Dermis microvascular lymphatic vessel endothelial cell (primary cell): ENCODE measurements around the gene GJA4. TPM values are rescaled to one million over a fixed set of nuclear protein-coding genes. Genes with fewer than 3 reads are reported as not detected.

Experiments
- DNase-seq, 2 donors: peaks; one replicate each; pipeline versions ENCODE4 v3.0.0 to v3.0.0-alpha.2; 2010; ENCODE audit warnings: low read depth in 2 of 2
- total RNA-seq: library from RNA; depleted of rRNA; stranded (reverse); fragments of >200 nt; gene quantifications from 2 replicates; pipeline ENCODE4 v1.2.1, GENCODE V29; 2014

The GJA4 gene
- 62.4 and 70.5 TPM in 2 replicates for total RNA-seq

DNA sequence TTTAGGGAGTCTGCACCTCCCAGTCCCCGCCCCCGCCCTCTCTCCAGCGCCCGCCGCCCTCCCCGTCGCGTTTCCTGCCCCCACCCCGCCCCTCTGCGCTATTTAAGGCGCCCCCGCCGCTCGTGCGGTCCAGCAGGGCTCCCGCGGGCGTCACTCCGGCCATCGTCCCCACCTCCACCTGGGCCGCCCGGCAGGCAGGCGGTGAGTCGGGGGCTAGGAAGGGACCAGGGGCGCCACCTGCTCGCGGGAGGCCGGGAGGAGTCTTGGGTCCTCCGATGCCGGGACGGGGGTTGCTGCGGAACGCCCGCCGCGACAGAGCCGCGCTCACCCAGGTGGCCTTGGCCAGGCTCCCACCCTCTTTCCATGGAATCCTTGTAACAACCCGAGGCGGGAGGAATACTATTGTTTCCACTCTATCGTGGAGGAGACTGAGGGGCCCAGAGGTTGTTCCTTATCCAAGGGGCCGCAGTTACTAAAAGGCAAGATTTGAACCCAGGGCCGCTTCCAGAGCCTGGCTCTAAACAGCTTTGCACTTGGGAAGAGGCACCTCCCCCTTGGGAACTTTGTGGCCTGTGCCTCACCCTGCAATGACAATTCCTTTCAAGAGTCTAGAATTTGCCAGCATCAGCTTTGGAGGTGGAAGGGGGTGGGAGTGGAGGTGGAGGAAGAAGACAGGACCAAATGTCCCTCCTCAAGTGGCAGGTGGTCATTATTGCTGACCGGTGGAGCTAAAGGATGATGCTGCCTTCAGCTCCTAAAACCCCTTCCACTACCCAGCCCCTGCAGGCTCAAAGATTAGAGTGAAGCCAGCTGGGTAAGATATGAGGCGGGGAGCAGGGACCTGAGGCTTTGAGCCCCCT, at the start of gene GJA4:
TSS of gene GJA4 (plus strand) at position 132 of the 860 bp plus-strand sequence. CDS start 1,215 bp downstream, outside the sequence.
- DNase-seq: peak in 1 of 2 donors; percentile 41

GRCh38 chr1:34743775-34744174, 49.0 kb upstream of the GJA4 start:
- DNase-seq: no peak

DNA sequence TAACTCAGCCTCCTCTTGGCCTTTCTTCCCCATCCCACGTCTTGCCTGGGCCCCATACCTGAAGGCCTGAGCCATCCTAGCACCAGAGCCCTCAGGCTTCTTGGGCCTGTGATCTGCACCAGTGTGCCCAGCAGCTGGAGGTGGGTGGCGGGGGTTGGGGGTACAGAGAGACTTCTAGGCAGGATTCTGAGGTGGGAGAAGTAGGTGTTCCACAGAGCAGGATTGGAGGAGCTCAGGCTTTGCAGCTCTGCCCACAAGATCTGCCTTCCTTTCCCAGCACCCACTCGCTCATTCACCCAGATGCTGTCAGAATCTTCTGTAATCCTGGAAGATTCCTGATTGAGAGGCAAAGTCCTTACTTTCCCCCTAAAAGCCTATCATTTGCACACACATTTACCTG, 47.9 kb upstream of the GJA4 start:
- no peak for DNase-seq

- DNase-seq: no peak
Observed at GRCh38 chr1:34745666-34746065, 47.1 kb upstream of the GJA4 start.

DNA sequence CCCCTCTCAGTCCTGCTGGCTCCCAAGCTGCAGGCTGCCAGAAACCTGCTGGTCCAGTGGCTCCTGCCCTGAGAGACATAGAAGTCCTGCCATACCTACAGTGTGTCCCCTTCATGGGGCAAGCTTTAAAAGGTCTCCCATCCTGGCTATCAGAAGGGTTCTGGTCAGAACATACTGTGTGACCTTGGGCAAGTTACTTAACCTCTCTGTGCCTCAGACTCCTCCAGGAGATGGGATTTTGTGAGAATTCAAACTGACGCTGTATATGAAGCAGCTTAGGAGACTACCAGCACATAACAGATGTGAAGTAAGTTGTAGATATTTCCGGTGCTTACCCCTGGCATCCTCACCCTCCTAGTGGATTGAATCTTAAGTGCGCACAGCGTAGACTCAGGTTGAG, 46.7 kb upstream of the GJA4 start:
- DNase-seq: no peak

DNA sequence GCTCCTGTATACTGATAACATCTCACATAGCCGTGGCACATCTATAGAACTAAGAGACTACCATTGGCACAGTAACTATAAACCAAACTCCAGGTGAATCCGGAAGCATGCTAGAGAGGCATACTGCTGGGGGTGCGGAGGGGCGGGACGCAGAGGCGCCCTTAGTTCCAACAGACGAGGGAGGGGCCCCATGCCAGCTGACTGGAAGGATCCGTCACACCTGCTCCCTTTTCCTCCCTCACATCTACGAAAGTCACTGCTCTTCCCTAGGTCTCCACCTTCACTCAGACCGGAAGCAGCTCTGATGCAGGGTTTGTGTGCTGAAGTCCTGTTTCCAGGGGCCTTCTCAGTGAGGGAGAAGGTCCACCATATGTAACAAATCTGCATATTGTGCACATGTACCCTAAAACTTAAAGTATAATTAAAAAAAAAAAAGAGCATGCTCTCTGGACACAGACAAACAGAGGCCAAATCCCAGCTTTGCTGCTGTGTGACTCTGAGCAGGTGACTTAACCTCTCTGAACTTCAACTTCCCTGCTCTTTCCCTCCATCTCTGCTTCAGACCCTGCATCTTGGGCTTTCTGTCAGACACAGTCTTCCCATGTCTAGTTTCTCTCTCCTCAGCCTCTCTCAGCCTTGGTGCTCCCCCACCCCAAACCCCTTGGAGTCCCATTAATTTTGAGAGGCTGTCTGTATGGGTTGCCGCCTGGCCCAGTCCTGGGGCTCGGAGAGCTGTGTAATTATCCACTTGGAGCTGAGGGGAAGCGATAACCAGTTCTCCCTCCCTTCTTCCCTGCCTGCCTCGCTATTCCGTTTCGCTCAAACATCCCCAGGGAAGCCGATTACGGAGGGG, 45.8 kb upstream of the GJA4 start:
- DNase-seq: no peak

- DNase-seq: no peak
Observed at GRCh38 chr1:34747638-34747941, 45.2 kb upstream of the GJA4 start.

GRCh38 chr1:34749992-34750391, 42.8 kb upstream of the GJA4 start:
- DNase-seq: no peak

GRCh38 chr1:34750610-34751009, 42.2 kb upstream of the GJA4 start:
- no peak for DNase-seq

- no peak for DNase-seq
Observed at GRCh38 chr1:34753163-34753562, 39.6 kb upstream of the GJA4 start.

DNA sequence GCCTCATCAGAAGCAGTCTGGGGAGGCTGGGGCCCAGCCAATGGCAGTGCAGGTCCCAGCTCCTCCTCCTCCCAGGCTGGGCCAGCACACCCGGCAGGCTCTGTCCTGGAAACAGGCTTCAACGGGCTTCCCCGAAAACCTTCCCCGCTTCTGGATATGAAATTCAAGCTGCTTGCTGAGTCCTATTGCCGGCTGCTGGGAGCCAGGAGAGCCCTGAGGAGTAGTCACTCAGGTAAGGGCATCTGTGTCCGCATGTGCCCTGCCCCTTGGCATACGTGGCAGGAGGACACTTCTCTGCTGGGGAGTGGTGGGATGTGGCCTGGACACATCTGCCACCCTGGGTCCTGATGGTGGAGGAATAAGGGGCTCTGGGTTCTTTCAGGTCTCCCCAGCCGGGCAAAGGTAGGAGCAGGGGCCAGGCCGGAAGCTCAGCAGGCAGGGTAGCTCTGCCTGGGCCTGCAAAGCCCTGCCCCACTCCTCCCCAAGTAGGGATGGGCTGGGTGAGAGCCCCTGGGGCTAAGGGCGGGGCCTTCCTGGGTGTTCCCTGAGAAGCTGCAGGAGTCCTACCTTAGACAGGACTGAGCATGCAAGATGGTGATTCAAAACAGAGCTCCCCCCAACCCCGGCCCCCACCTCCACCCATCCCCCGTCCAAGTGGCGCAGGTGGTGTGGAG, 37.7 kb upstream of the GJA4 start, which contains the start of gene GJB5:
TSS of gene GJB5 (plus strand) at position 84 of the 674 bp plus-strand sequence. CDS start 2,284 bp downstream, outside the sequence.
- DNase-seq: no peak

GRCh38 chr1:34755961-34756360, 36.8 kb upstream of the GJA4 start:
- no peak for DNase-seq

DNA sequence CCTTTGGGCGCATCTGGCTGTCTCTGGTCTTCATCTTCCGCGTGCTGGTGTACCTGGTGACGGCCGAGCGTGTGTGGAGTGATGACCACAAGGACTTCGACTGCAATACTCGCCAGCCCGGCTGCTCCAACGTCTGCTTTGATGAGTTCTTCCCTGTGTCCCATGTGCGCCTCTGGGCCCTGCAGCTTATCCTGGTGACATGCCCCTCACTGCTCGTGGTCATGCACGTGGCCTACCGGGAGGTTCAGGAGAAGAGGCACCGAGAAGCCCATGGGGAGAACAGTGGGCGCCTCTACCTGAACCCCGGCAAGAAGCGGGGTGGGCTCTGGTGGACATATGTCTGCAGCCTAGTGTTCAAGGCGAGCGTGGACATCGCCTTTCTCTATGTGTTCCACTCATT, 35.4 kb upstream of the GJA4 start:
- DNase-seq: no peak

- no peak for DNase-seq
Observed at GRCh38 chr1:34758751-34759150, 34.0 kb upstream of the GJA4 start.

DNA sequence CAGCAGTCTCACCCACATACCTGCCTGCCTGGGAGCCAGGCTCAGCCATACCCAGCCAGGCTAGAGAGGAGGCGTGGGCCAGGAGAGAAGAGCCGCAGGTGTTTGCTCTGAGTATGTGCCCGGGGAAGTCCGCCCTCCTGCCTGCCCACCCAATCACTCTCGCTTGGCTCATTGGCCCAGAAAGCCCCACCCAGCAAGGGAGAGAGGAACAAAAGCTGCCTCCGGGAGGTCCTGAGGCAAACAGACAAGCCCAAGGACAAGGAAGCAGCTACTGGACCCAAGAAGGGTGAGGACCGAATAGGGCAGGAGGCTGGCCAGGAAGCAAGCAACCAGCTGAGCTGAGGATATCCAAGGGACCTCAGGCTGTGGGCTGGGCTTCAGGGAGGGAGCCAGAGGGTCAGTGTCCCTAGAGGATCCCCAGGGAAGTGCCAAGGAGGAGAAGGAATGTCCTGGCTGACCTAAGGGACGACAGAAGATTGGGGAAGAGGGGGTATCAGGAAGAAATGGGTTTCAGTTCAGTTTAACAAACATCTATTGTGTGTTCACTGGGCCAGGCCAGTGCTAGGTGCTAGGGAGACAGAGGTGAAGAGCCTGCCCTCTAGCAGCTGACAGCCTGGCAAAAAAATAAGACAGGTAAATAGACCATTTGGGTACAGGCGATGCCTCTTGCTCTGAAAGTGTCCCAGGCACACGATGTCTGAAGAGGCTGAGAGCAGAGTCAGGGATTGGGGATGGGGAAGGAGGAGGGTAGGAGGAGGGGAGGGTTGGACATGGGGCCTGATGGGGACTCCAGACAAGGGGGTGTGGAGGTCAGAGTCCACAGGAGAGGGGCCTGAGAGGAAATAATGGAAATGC, 33.1 kb upstream of the GJA4 start, which contains the start of gene GJB4:
TSS of gene GJB4 (plus strand) at position 238 of the 855 bp plus-strand sequence. CDS start 1,515 bp downstream, outside the sequence.
- DNase-seq: no peak

- no peak for DNase-seq
Observed at GRCh38 chr1:34761176-34761761, 31.5 kb upstream of the GJA4 start.

DNA sequence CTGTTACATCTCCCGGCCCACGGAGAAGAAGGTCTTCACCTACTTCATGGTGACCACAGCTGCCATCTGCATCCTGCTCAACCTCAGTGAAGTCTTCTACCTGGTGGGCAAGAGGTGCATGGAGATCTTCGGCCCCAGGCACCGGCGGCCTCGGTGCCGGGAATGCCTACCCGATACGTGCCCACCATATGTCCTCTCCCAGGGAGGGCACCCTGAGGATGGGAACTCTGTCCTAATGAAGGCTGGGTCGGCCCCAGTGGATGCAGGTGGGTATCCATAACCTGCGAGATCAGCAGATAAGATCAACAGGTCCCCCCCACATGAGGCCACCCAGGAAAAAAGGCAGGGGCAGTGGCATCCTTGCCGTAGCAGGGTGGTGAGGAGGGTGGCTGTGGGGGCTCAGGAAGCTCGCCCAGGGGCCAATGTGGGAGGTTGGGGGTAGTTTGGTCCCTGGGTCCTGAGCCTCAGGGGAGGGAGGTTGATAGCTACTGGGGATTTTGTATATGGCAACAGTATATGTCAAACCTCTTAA, 31.0 kb upstream of the GJA4 start:
- no peak for DNase-seq

DNA sequence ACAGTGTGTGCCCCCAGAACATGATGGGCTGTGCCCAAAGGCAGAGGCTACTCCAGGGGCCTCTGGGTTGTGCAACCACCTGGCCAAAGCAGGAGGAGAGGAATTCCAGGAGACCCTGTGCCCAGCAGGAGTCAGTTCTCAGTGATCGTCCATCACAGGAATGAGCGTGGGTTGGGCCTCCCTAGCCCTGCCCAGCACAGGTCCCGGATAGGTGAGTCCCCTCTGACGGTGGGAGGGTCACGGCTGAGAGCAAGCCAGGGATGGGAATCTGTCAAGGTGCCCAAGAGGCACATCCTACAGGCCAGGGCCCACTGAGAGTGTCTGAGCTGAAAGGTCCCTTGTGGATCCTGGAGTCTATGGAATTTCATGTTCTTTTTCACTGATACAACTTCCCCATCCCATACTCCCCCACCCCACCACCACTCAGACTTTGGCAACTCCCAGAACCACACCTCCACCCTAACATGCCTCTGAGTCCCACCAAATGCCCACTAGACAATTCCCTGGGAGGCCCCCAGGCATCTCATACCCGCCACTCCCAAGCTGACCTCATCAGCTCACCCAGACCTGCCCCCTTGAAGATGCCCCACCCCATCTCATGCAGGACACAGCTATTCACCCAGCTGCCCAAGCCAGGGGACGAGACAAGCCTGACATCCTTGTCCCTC, 30.2 kb upstream of the GJA4 start:
- DNase-seq: no peak

DNA sequence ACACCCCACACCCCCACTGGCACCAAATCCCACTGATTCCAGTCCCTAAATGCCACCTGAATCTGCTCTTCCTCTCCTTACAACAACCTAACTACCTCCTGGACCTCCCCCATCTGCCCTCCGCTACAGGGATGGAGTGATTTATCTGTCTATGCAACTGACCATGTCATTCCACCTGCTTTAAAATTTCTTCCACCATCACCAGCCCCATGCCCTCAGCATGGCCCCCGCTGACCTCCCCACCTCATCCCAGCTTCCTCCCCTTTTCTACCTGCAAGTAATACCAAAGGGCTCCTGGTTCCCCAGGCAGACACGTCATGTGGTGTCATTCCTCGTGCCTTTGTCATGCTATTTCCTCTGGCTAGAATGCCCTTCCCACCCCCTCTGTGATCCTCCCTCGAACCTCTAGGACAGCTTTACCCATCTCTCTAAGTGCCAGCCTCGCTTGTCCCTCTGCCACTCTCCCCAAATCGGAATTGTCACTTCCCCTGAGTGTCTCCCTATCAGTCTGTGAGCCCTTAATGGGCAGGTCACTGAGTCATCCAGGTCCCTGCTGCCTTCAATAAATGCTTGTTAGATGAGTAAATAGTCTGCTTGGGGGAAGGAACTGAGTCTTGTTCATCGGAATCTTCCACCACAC, 29.5 kb upstream of the GJA4 start:
- DNase-seq: no peak
